HG03196 (cell line): Measurements from ENCODE around the gene TP73.

ENCODE experiments used
- ATAC-seq: cut with Tn5 transposase; IDR thresholded peaks from one replicate; pipeline ENCODE4 v1.9.1; 2021; ENCODE audit not compliant: unreplicated experiment

Gene TP73

DNA sequence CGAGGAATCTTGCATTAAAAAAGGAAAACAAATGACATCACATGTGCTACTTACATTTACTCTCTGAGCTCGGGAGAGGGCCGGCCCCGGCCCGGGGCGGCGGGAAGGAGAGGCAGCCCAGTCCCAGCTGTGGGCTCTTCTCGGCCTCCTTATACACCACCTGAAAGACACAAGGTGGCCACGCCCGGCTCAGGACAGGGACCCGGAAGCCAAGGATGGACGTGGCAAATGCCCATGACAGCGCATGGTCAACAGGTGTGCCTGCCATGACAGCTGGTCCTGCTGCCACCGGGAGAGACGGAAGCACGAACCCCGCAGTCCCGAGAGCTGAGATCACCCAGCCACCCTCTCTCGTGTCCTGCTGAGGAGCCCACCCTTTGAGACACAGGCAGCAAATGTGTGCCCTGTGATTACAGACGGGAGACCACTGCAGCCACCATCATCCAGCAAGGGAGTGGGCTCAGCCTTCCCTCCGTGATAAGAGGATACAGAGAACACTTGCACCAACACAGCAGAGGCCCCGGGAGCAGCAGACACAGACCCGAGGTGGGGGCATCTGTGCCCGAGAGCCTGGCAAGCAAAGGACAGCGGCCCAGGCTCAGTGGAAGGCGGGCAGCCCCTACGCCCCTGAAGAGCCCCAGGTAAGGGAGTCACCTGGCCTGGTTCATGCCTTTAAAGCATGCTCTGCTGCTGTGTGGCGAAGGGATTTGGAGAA, 18.8 kb upstream of the TP73 start:
- ATAC-seq, result no peak

DNA sequence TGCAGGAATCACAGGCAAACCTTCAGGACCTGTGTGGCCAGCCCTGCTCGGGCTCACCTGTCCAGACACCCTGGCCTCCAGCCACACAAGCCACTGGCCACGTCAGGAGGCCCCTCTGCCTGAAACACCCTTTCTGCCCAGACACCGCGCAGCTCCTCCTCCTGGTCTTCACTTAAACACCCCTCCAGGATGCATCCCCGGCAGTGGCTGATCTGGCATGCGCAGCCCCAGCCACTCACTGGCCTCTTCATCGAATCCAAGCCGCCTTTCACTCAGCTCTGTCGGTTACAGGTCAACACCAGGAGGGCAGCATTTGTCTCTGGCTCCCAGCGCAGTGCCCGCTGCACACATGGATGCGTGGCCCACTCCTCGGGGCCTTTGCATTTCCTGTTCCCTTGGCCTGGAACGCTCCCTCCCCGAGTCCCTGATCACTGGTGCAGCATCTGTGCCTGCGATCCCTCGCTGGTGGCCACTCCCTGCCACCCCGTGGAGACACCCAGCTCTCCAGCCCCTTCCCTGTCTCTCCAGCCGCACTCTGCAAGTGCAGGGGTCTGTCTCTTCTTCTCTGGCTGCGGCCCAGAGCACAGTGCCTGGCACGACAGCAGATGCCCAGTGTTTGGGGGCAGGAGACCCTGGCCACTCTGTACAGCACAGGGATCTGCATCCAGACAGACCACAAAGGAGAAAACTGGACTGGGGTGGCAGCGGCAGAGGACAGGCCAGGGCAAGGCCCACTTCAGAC, 18.1 kb upstream of the TP73 start:
- no peak for ATAC-seq

GRCh38 chr1:3636080-3636479, 16.2 kb upstream of the TP73 start:
- ATAC-seq, result no peak

- no peak for ATAC-seq
Observed at GRCh38 chr1:3636531-3636930, 15.8 kb upstream of the TP73 start.

GRCh38 chr1:3638027-3638426, 14.3 kb upstream of the TP73 start:
- ATAC-seq, result no peak

DNA sequence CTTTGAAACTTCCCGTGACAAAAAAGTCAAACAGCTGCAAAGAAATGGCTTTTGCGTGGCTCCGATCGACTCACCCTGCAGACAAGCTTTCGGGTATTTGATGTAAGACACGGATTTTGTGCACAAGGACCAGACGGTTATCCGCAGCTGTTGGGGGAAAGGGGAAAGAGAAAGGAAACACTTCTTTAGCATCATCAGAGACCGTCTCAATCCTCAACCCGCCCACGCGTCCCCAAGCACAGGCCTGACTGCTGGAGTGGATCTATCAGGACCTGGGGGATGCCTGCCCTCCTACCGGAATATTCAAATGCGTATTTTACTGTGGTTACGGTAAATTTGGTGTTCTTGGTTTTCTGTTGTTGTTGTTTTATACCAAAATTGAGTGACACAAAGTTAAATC, 13.6 kb upstream of the TP73 start:
- no peak for ATAC-seq

DNA sequence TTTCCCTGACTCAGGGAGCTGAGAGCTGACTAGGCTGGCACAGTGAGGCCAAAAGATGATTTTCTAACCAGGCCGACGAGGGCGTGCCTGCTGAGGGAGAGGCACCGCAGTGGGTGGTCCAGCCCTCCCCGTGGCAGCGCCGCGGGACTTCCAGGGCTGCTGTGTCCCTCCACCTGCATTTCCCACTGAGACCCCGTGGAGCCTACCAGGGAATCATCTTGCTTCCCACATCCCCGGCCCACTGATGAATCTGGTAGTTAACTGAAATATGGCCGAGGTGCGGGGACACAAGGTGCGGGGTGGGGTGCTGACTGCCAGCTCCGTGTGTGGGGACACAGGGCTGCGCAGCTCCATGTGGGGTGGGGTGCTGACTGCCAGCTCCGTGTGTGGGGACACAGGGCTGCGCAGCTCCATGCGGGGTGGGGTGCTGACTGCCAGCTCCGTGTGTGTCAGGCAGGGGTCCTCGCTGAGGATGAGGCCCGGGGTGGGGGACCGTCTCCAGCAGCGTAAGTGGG, 12.9 kb upstream of the TP73 start:
- no peak for ATAC-seq

DNA sequence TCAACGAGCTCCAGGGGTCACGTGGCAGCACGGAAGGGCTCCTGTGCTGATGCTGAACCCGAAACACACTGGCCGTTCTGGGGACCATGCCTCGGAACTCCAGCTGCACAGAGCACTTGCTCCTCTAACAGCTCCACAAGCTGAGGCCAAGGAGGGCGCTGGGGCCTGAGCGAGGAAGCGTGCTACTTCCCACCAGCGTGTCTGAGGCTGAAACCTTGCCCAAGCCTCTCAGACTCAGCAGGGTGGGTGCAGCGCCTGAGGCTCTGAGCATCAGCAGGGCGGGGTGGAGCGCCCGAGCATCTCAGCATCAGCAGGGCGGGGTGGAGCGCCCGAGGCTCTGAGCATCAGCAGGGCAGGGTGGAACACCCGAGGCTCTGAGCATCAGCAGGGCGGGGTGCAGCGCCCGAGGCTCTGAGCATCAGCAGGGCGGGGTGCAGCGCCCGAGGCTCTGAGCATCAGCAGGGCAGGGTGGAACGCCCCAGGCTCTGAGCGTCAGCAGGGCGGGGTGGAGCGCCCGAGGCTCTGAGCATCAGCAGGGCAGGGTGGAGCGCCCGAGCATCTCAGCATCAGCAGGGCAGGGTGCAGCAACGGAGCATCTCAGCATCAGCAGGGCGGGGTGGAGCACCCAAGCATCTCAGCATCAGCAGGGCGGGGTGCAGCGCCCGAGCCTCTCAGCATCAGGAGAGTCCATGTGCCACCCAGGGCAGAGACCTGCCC, 12.0 kb upstream of the TP73 start:
- ATAC-seq, result no peak

GRCh38 chr1:3641046-3641760, 11.1 kb upstream of the TP73 start:
- no peak for ATAC-seq

- no peak for ATAC-seq
Observed at GRCh38 chr1:3641816-3642215, 10.5 kb upstream of the TP73 start.

DNA sequence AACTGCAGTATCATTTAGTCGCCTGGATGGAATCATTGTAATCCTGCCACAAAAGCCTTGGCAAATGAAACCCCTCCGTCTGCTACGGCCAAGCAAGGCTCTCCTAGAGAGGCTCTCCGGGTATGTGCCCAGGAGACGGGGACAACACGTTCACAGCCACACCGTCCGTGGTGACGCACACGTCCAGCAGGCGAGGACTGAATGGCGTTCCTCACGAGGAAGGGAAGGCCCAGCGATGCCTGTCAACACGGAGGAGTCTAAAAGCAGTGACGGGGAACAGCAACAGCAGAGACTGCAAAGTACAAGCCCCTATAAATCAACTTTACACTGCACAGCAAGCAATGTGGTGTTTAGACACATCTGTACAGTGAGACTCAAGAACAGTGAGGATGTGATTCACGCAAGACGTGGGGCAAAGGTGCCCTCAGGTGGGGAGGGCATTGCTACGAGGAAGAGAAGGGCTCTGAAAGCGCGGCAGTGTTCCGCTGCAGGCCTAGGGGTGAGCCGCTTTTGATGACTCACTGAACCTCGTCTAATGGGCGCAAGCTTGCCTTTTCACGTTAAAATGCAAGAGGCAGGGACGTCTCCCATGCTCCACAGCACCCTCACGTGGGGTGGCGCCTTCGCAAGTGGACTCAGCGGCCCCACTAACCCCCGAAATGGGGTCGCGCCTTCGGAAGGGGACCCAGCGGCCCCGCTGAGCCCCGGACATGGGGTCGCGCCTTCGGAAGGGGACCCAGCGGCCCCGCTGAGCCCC, 9.2 kb upstream of the TP73 start:
- ATAC-seq, result no peak

- no peak for ATAC-seq
Observed at GRCh38 chr1:3644273-3644672, 8.0 kb upstream of the TP73 start.

- ATAC-seq, result no peak
Observed at GRCh38 chr1:3645247-3645646, 7.1 kb upstream of the TP73 start.

DNA sequence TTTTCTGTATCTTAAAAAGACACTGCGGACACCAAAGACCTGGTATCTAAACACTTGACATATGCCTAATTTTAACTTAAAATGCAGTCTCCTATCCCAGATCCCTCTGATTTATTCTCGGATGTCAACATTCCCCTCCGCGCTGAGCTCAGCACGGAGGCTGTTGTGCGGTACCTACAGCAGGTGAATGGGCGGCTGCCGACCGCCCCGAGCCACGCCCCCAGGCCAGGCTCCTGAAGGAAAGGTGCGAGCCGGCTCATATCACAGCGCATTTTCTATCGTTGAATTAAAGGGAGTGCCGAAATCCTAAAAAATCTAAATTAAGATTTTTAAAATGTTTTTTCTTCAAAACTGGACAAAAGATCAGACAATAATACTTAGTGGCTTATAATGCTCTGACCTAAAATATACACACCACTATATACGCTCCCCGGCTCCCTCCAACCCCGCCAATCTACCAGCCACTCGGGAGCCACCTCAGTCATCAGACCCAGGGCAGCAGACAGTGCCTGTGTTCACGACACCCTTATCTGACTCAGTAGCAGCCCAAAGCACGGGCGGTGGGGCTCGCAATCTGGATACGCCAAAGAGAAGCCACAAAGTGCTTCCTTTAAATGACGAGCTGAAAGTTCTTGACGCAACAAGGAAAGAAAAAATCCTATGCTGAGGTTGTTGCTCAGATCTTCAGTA, 6.5 kb upstream of the TP73 start:
- no peak for ATAC-seq

GRCh38 chr1:3646596-3646995, 5.7 kb upstream of the TP73 start:
- no peak for ATAC-seq

- peak; percentile 76 for ATAC-seq
Observed at GRCh38 chr1:3649342-3650247, 2.7 kb upstream of the TP73 start, which contains the start of gene WRAP73. Gene WRAP73 (minus strand): TSS chr1:3650103. CDS start chr1:3649999, 104 bp downstream.

DNA sequence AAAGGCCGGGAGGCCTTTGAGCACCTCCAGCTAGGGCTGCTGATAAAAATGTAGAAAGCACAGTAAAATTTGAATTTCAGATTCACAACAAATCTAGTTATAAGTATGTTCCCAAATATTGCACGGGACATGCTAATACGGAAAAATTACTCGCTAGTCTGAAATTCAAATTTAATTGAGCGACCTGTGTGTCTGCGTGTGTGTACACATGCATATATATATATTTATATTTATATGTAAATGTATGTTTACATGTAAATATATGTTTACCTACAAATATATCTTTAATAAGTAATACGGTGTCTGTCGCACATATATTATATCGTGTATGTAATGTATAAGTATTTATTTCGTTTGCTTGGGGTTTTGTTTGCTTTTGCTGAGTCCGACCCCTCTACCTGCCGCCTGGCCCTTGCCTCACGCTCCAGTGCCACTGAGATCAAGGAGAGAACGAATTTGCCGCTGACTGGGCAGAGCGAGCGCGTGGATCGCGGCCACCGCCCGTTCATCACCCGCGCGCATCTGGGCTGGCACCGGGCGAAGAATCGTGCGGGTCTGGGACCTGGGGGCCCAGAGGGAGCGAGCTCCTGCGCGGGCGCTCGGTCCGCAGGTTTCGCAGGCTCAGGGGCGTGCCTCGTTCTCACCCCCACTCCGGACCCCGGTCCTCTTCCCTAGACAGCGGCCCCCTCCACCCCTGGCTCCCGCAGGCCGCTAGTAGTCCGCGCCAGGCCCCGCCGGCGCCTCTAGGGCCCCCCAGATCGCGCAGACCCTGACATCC, 1.9 kb upstream of the TP73 start:
- no peak for ATAC-seq
